NOMO-1 treated with dmso at 0.1 percent for 144 hours (cell line): Measurements from ENCODE around the gene PAX3.

Experiments
- DNase-seq: peaks from one replicate; lab custom pipeline; 2025; ENCODE audit not compliant: unreplicated experiment; lab: John Stamatoyannopoulos, UW

PAX3 gene

GRCh38 chr2:222310747-222311318, 12.0 kb upstream of the PAX3 start:
- no peak for DNase-seq

- DNase-seq: no peak
Measured at GRCh38 chr2:222309766-222310165, 11.0 kb upstream of the PAX3 start.

- DNase-seq: no peak
Measured at GRCh38 chr2:222309361-222309760, 10.6 kb upstream of the PAX3 start.

- DNase-seq: no peak
Measured at GRCh38 chr2:222307978-222308730, 9.4 kb upstream of the PAX3 start.

- DNase-seq: no peak
Measured at GRCh38 chr2:222307143-222307756, 8.5 kb upstream of the PAX3 start.

- DNase-seq: no peak
Measured at GRCh38 chr2:222306393-222307142, 7.8 kb upstream of the PAX3 start.

- DNase-seq: no peak
Measured at GRCh38 chr2:222305516-222306392, 7.0 kb upstream of the PAX3 start.

GRCh38 chr2:222304737-222305515, 6.1 kb upstream of the PAX3 start:
- DNase-seq: no peak

GRCh38 chr2:222303828-222304736, 5.3 kb upstream of the PAX3 start:
- DNase-seq: no peak

- DNase-seq: no peak
Measured at GRCh38 chr2:222303045-222303827, 4.4 kb upstream of the PAX3 start.

GRCh38 chr2:222302178-222303018, 3.6 kb upstream of the PAX3 start:
- DNase-seq: no peak

GRCh38 chr2:222301796-222302118, 3.0 kb upstream of the PAX3 start:
- no peak for DNase-seq

- DNase-seq: no peak
Measured at GRCh38 chr2:222301053-222301795, 2.4 kb upstream of the PAX3 start.

GRCh38 chr2:222300726-222301052, 1.9 kb upstream of the PAX3 start:
- DNase-seq: no peak

GRCh38 chr2:222299906-222300725, 1.3 kb upstream of the PAX3 start:
- no peak for DNase-seq

GRCh38 chr2:222298001-222298310, 842 bp downstream of the PAX3 start:
- no peak for DNase-seq
